PC-9 (cell line): Measurements from ENCODE around the gene SRXN1. TPM values are rescaled to one million over a fixed set of nuclear protein-coding genes. Genes with fewer than 3 reads are reported as not detected.

Experiments
- BruUV-seq: library from RNA; stranded (reverse); fragments of 400-500 nt; replicated peaks from 2 replicates; lab custom pipeline; 2021; lab: Mats Ljungman, UMichigan
- CTCF ChIA-PET: fragments of 300-600 bp; sonication (Branson Sonifier 250); formaldehyde crosslinking; loops from one replicate; lab custom pipeline; 2022; ENCODE audit warnings: antibody characterized with exemption; lab: Charles Lee
- POLR2A ChIA-PET: fragments of 300-600 bp; sonication (Branson Sonifier 250); formaldehyde crosslinking; loops from one replicate; lab custom pipeline; 2022; ENCODE audit warnings: antibody characterized with exemption; ENCODE audit not compliant: unreplicated experiment; lab: Charles Lee
- DNase-seq, 2 experiments: peaks; one replicate each; pipeline versions ENCODE4 v3.0.0 to v3.0.0-alpha.2; 2015 to 2022; ENCODE audit warnings: mixed read lengths in 1 of 2
- H2AFZ ChIP-seq: fragments of 200-600 bp; sonication (generic); 2 replicates; pipeline ENCODE4 v1.8.1; 2017; ENCODE audit warnings: antibody characterized with exemption
- H3F3A ChIP-seq: fragments of 200-600 bp; sonication (generic); 2 replicates; pipeline ENCODE4 v1.8.1; 2017; ENCODE audit warnings: antibody characterized with exemption, mild to moderate bottlenecking, low read depth; ENCODE audit not compliant: insufficient read depth
- H3K27ac ChIP-seq: fragments of 200-600 bp; sonication (generic); 2 replicates; pipeline ENCODE4 v1.6.1; 2016; ENCODE audit warnings: mixed run types
- H3K27me3 ChIP-seq: fragments of 200-600 bp; sonication (generic); 2 replicates; pipeline ENCODE4 v1.6.1; 2016; ENCODE audit warnings: low read depth, mixed run types; ENCODE audit not compliant: insufficient read depth
- H3K36me3 ChIP-seq: fragments of 200-600 bp; sonication (generic); 2 replicates; pipeline ENCODE4 v1.6.1; 2016; ENCODE audit warnings: low read depth, mixed run types
- H3K4me1 ChIP-seq: fragments of 200-600 bp; sonication (generic); replicated peaks from 2 replicates; pipeline ENCODE4 v1.6.1; 2016; ENCODE audit warnings: mixed run types; ENCODE audit not compliant: insufficient read depth
- H3K4me2 ChIP-seq: fragments of 200-600 bp; sonication (generic); 2 replicates; pipeline ENCODE4 v1.6.1; 2017; ENCODE audit warnings: mixed run types
- H3K4me3 ChIP-seq: fragments of 200-600 bp; sonication (generic); 2 replicates; pipeline ENCODE4 v1.6.1; 2016; ENCODE audit warnings: mixed run types
- H3K79me2 ChIP-seq: fragments of 200-600 bp; sonication (generic); 2 replicates; pipeline ENCODE4 v1.6.1; 2017; ENCODE audit warnings: low read depth, mixed run types
- H3K9me2 ChIP-seq: fragments of 200-600 bp; sonication (generic); 2 replicates; pipeline ENCODE4 v1.8.1; 2017; ENCODE audit warnings: mild to moderate bottlenecking; ENCODE audit not compliant: insufficient read depth
- H3K9me3 ChIP-seq: fragments of 200-600 bp; sonication (generic); 2 replicates; pipeline ENCODE4 v1.8.1; 2016; ENCODE audit warnings: low read depth; ENCODE audit not compliant: insufficient read depth
- H4K20me1 ChIP-seq: fragments of 200-600 bp; sonication (generic); 2 replicates; pipeline ENCODE4 v1.8.1; 2017; ENCODE audit not compliant: insufficient read depth
- CTCF ChIP-seq: fragments of 200-600 bp; sonication (generic); conservative IDR thresholded peaks from 2 replicates; pipeline ENCODE4 v1.6.1; 2017; ENCODE audit warnings: mixed run types, antibody characterized with exemption, mild to moderate bottlenecking, moderate library complexity
- EZH2 ChIP-seq: fragments of 200-600 bp; sonication (generic); IDR thresholded peaks from 2 replicates; pipeline ENCODE4 v1.8.0; 2017; ENCODE audit warnings: antibody characterized with exemption, low read depth
- intact Hi-C: fragments of 100-400 bp; cut with micrococcal nuclease; formaldehyde crosslinking; loops from one replicate; pipeline ENCODE4 v1.10.0; 2022; ENCODE audit not compliant: unreplicated experiment
- total RNA-seq: library from RNA; stranded (reverse); gene quantifications from 2 replicates; pipeline ENCODE4 v1.2.3, GENCODE V29; 2021

Gene SRXN1
- total RNA-seq, 1 experiment from 2014 or later: 204 TPM

GRCh38 chr20:608970-609369, 44.0 kb downstream of the SRXN1 start:
- Histone ChIP-seq H2AFZ (no peak overlapping the region), H3K36me3 (no peaks in the 10 kb centered on the region), H3K4me1 (no peaks in the 10 kb centered on the region), H4K20me1 (no peaks in the 10 kb centered on the region), H3K4me3 (no peak overlapping the region), H3K9me3 (no peaks in the 10 kb centered on the region), H3K27ac (no peak overlapping the region), H3K9me2 (no peaks in the 10 kb centered on the region), H3K27me3 (no peaks in the 10 kb centered on the region; the same call in none of the 2 replicates), H3K4me2 (no peak overlapping the region), H3K79me2 (no peaks in the 10 kb centered on the region), H3F3A (no peaks in the 10 kb centered on the region)
- CTCF ChIA-PET: no interaction called here
- intact Hi-C loops: no loop called here
- DNase-seq: no peak
- no TSS peak for BruUV-seq
- POLR2A ChIA-PET: no interaction called here
- TF ChIP-seq EZH2: no peak
- TF ChIP-seq CTCF: no peak

GRCh38 chr20:607476-607875, 45.5 kb downstream of the SRXN1 start:
- no peaks in the 10 kb centered on the region for H4K20me1 ChIP-seq
- no peaks in the 10 kb centered on the region for H3K9me3 ChIP-seq
- no TSS peak for BruUV-seq
- CTCF ChIA-PET: no interaction called here
- H3K4me3 ChIP-seq: no peak overlapping the region
- no peak overlapping the region for H3K27ac ChIP-seq
- intact Hi-C loops: no loop called here
- no peaks in the 10 kb centered on the region for H3F3A ChIP-seq
- H3K9me2 ChIP-seq: no peaks in the 10 kb centered on the region
- TF ChIP-seq EZH2 (no peak), CTCF (no peak)
- no peaks in the 10 kb centered on the region for H3K4me1 ChIP-seq
- H3K27me3 ChIP-seq: no peaks in the 10 kb centered on the region; the same call in 1 of the 2 replicates
- H3K36me3 ChIP-seq: no peaks in the 10 kb centered on the region
- no peak for DNase-seq
- no peak overlapping the region for H2AFZ ChIP-seq
- POLR2A ChIA-PET: interaction anchor here (0.7 kb wide), 1 partner anchor 17 kb away, joined by 4 read pairs; no protein-coding TSS in a partner anchor
- H3K4me2 ChIP-seq: no peak overlapping the region
- no peaks in the 10 kb centered on the region for H3K79me2 ChIP-seq

GRCh38 chr20:605237-605636, 47.8 kb downstream of the SRXN1 start:
- TF ChIP-seq EZH2 (no peak), CTCF (no peak)
- H2AFZ ChIP-seq: no peak overlapping the region
- no peak overlapping the region for H3K4me2 ChIP-seq
- no TSS peak for BruUV-seq
- no peaks in the 10 kb centered on the region for H3K79me2 ChIP-seq
- H3K36me3 ChIP-seq: no peaks in the 10 kb centered on the region
- POLR2A ChIA-PET: no interaction called here
- no peak overlapping the region for H3K27ac ChIP-seq
- H3K9me2 ChIP-seq: no peaks in the 10 kb centered on the region
- H3K9me3 ChIP-seq: no peaks in the 10 kb centered on the region
- H3F3A ChIP-seq: no peaks in the 10 kb centered on the region
- H4K20me1 ChIP-seq: no peaks in the 10 kb centered on the region
- H3K4me1 ChIP-seq: no peaks in the 10 kb centered on the region
- no peak for DNase-seq
- H3K4me3 ChIP-seq: no peak overlapping the region
- intact Hi-C loops: no loop called here
- CTCF ChIA-PET: no interaction called here
- no peaks in the 10 kb centered on the region for H3K27me3 ChIP-seq
